DOHH2 (cell line): ENCODE results near the gene EPGN.

Experiments
- EZH2phosphoT487 ChIP-seq: fragments of 200-600 bp; sonication (generic); IDR thresholded peaks from 2 replicates; pipeline ENCODE4 v1.6.1; 2017; ENCODE audit warnings: borderline replicate concordance, mild to moderate bottlenecking, antibody characterized with exemption, low read length, moderate library complexity, mixed read lengths
- TF ChIP-seq, protein P1 (sequence below): fragments of 200-600 bp; sonication (generic); IDR thresholded peaks from one replicate; pipeline ENCODE4 v1.5.1; 2014; ENCODE audit warnings: antibody characterized with exemption, mild to moderate bottlenecking, low read depth, low read length; ENCODE audit not compliant: poor library complexity, severe bottlenecking

DNA sequence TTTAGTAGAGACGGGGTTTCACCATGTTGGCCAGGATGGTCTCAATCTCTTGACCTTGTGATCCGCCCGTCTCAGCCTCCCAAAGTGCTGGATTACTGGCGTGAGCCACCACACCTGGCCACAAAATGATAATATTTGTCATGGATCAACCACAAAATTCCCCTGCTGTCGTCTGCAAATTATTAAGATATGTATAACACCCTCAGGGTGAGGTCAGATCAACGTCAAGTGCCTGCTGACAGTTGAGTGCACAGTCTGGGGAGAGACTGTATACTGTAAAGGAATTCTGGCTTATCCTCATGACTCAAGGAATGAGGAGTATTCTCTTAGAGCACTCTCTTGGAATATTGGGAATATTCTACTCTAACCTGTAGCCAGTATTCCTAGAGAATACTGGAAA, 11.2 kb downstream of the EPGN start:
- TF ChIP-seq, protein P1, sequence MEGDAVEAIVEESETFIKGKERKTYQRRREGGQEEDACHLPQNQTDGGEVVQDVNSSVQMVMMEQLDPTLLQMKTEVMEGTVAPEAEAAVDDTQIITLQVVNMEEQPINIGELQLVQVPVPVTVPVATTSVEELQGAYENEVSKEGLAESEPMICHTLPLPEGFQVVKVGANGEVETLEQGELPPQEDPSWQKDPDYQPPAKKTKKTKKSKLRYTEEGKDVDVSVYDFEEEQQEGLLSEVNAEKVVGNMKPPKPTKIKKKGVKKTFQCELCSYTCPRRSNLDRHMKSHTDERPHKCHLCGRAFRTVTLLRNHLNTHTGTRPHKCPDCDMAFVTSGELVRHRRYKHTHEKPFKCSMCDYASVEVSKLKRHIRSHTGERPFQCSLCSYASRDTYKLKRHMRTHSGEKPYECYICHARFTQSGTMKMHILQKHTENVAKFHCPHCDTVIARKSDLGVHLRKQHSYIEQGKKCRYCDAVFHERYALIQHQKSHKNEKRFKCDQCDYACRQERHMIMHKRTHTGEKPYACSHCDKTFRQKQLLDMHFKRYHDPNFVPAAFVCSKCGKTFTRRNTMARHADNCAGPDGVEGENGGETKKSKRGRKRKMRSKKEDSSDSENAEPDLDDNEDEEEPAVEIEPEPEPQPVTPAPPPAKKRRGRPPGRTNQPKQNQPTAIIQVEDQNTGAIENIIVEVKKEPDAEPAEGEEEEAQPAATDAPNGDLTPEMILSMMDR = no peak
- TF ChIP-seq EZH2phosphoT487 = no peak
